WTC11 (cell line): Measurements from ENCODE around the gene OXSR1. TPM values are rescaled to one million over a fixed set of nuclear protein-coding genes. Genes with fewer than 3 reads are reported as not detected.
"Not testable (repeated sequence)": the region's sequence is repeated elsewhere in the genome, so short reads cannot be mapped to it uniquely, and the experiment has no call there.

Experiments
- ATAC-seq: fragments of 200-7000 bp; cut with Tn5 transposase; 2 replicates; pipeline ENCODE4 v1.10.0; 2021; ENCODE audit warnings: mild to moderate bottlenecking, moderate library complexity
- CTCF ChIA-PET: fragments of 300-600 bp; sonication (Branson Sonifier 250); formaldehyde crosslinking; loops from one replicate; lab custom pipeline; 2021; ENCODE audit warnings: antibody characterized with exemption; lab: Charles Lee
- POLR2A ChIA-PET: fragments of 350-600 bp; sonication (Branson Sonifier 250); formaldehyde crosslinking; loops from one replicate; lab custom pipeline; 2021; ENCODE audit warnings: antibody characterized with exemption; lab: Charles Lee
- DNase-seq: peaks from one replicate; pipeline ENCODE4 v3.0.0; 2021; ENCODE audit warnings: low spot score
- H3K27ac Mint-ChIP-seq: 2 replicates; pipeline ENCODE4 v1.8.0; 2021; ENCODE audit warnings: mixed read lengths
- H3K27me3 Mint-ChIP-seq: 2 replicates; pipeline ENCODE4 v1.8.0; 2021; ENCODE audit warnings: low read depth, mild to moderate bottlenecking, moderate library complexity, mixed read lengths
- H3K36me3 Mint-ChIP-seq: 2 replicates; pipeline ENCODE4 v1.8.0; 2021; ENCODE audit warnings: mixed read lengths
- H3K4me1 Mint-ChIP-seq: 2 replicates; pipeline ENCODE4 v1.8.0; 2022; ENCODE audit warnings: mixed read lengths
- H3K4me3 Mint-ChIP-seq: 2 replicates; pipeline ENCODE4 v1.8.0; 2021; ENCODE audit warnings: mild to moderate bottlenecking, moderate library complexity, mixed read lengths
- H3K9me3 Mint-ChIP-seq: 2 replicates; pipeline ENCODE4 v1.8.0; 2021; ENCODE audit warnings: mixed read lengths
- AR ChIP-seq: fragments of 250-450 bp; sonication (Bioruptor Pico); IDR thresholded peaks from 2 replicates; pipeline ENCODE4 v1.9.0; 2021; ENCODE audit warnings: mild to moderate bottlenecking
- ATF2 ChIP-seq: sonication (generic); formaldehyde crosslinking; IDR thresholded peaks from 2 replicates; pipeline ENCODE4 v1.8.1; 2022; ENCODE audit warnings: low read depth, missing genetic modification reagents, borderline replicate concordance
- ATF3 ChIP-seq: sonication (generic); formaldehyde crosslinking; conservative IDR thresholded peaks from 2 replicates; pipeline ENCODE4 v1.8.1; 2022; ENCODE audit warnings: mild to moderate bottlenecking, missing genetic modification reagents
- ERG ChIP-seq: fragments of 250-450 bp; sonication (Bioruptor Pico); IDR thresholded peaks from 2 replicates; pipeline ENCODE4 v1.8.0; 2021; ENCODE audit warnings: mild to moderate bottlenecking
- FOXJ3 ChIP-seq: sonication (generic); formaldehyde crosslinking; IDR thresholded peaks from 2 replicates; pipeline ENCODE4 v1.9.0; 2021; ENCODE audit warnings: missing genetic modification reagents, mild to moderate bottlenecking, borderline replicate concordance
- FOXK1 ChIP-seq: sonication (generic); formaldehyde crosslinking; IDR thresholded peaks from 2 replicates; pipeline ENCODE4 v1.8.0; 2022; ENCODE audit warnings: mild to moderate bottlenecking, moderate library complexity, missing genetic modification reagents
- JAZF1 ChIP-seq: fragments of 250-450 bp; sonication (Bioruptor Pico); IDR thresholded peaks from 2 replicates; pipeline ENCODE4 v1.9.0; 2021; ENCODE audit warnings: moderate library complexity, mild to moderate bottlenecking, inconsistent platforms
- MXD4 ChIP-seq: fragments of 250-450 bp; sonication (Bioruptor Pico); IDR thresholded peaks from 2 replicates; pipeline ENCODE4 v1.8.0; 2021; ENCODE audit warnings: mild to moderate bottlenecking, moderate library complexity, borderline replicate concordance
- MYBL2 ChIP-seq: sonication (generic); formaldehyde crosslinking; IDR thresholded peaks from 2 replicates; pipeline ENCODE4 v1.8.1; 2023; ENCODE audit warnings: mild to moderate bottlenecking, moderate library complexity, missing genetic modification reagents
- NFE2L1 ChIP-seq: sonication (generic); formaldehyde crosslinking; IDR thresholded peaks from 2 replicates; pipeline ENCODE4 v1.8.1; 2023; ENCODE audit warnings: missing genetic modification reagents
- NFYB ChIP-seq: sonication (generic); formaldehyde crosslinking; conservative IDR thresholded peaks from 2 replicates; pipeline ENCODE4 v1.8.0; 2022; ENCODE audit warnings: low read depth, missing genetic modification reagents
- NR1H2 ChIP-seq: sonication (generic); formaldehyde crosslinking; IDR thresholded peaks from 2 replicates; pipeline ENCODE4 v1.9.0; 2021; ENCODE audit warnings: mild to moderate bottlenecking, moderate library complexity, missing genetic modification reagents
- NR2C2 ChIP-seq: sonication (generic); formaldehyde crosslinking; IDR thresholded peaks from 2 replicates; pipeline ENCODE4 v1.8.0; 2022; ENCODE audit warnings: mild to moderate bottlenecking, missing genetic modification reagents
- SOX15 ChIP-seq: fragments of 250-450 bp; sonication (Bioruptor Pico); IDR thresholded peaks from 2 replicates; pipeline ENCODE4 v1.9.0; 2021; ENCODE audit warnings: mild to moderate bottlenecking
- USF1 ChIP-seq: sonication (generic); formaldehyde crosslinking; IDR thresholded peaks from 2 replicates; pipeline ENCODE4 v1.8.0; 2022; ENCODE audit warnings: mild to moderate bottlenecking, missing genetic modification reagents
- ZNF121 ChIP-seq: sonication (generic); formaldehyde crosslinking; IDR thresholded peaks from 2 replicates; pipeline ENCODE4 v1.8.0; 2023; ENCODE audit warnings: missing genetic modification reagents
- ZNF219 ChIP-seq: sonication (generic); formaldehyde crosslinking; IDR thresholded peaks from 2 replicates; pipeline ENCODE4 v1.8.0; 2023; ENCODE audit warnings: missing genetic modification reagents, mild to moderate bottlenecking, borderline replicate concordance
- ZNF232 ChIP-seq: sonication (generic); formaldehyde crosslinking; IDR thresholded peaks from 2 replicates; pipeline ENCODE4 v1.8.0; 2022; ENCODE audit warnings: mild to moderate bottlenecking, missing genetic modification reagents
- total RNA-seq: library from RNA; stranded (reverse); gene quantifications from 3 replicates; pipeline ENCODE4 v1.2.3, GENCODE V29; 2021
- TF ChIP-seq, protein P1 (sequence below): sonication (generic); formaldehyde crosslinking; IDR thresholded peaks from 2 replicates; pipeline ENCODE4 v1.8.1; 2022; ENCODE audit warnings: mild to moderate bottlenecking, missing genetic modification reagents, moderate library complexity, borderline replicate concordance

Gene OXSR1
- total RNA-seq, 1 experiment from 2014 or later: 50.6 TPM

DNA sequence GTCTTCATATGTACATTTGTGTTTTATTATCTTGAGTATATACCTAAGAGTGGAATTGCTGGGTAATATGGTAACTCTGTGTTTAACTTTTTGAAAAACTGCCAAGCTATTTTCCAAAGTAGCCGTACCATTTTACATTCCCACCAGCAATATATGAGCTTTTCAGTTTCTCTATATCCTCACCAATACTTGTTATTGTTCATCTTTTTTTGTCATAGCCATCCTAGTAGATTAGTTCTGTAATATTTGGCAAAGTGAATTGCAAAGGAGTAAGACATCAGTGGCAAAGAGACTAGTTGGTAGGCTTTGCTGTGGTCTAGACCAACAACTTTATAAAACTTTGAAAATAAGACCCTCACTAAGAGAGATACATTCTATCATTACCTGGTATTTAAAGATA lies 21.4 kb downstream of the OXSR1 start:
- CTCF ChIA-PET: no interaction called here
- Mint-ChIP-seq H3K4me3 (no peak overlapping the region), H3K27ac (no peak overlapping the region), H3K9me3 (peaks cover 3% of the 10 kb centered on the region; the same call in 1 of the 2 replicates), H3K36me3 (peaks cover 25% of the 10 kb centered on the region), H3K27me3 (no peaks in the 10 kb centered on the region), H3K4me1 (no peaks in the 10 kb centered on the region)
- POLR2A ChIA-PET: no interaction called here
- TF ChIP-seq ZNF232 (CRISPR knock-in tag) (no peak), ERG (CRISPR knock-in tag) (no peak), NFYB (CRISPR knock-in tag) (no peak), JAZF1 (CRISPR knock-in tag) (no peak), NFE2L1 (CRISPR knock-in tag) (no peak), ATF2 (no peak), MYBL2 (CRISPR knock-in tag) (no peak), USF1 (CRISPR knock-in tag) (no peak)
- TF ChIP-seq, protein P1, sequence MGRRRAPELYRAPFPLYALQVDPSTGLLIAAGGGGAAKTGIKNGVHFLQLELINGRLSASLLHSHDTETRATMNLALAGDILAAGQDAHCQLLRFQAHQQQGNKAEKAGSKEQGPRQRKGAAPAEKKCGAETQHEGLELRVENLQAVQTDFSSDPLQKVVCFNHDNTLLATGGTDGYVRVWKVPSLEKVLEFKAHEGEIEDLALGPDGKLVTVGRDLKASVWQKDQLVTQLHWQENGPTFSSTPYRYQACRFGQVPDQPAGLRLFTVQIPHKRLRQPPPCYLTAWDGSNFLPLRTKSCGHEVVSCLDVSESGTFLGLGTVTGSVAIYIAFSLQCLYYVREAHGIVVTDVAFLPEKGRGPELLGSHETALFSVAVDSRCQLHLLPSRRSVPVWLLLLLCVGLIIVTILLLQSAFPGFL: no peak
- no peak for DNase-seq
- no peak for ATAC-seq

DNA sequence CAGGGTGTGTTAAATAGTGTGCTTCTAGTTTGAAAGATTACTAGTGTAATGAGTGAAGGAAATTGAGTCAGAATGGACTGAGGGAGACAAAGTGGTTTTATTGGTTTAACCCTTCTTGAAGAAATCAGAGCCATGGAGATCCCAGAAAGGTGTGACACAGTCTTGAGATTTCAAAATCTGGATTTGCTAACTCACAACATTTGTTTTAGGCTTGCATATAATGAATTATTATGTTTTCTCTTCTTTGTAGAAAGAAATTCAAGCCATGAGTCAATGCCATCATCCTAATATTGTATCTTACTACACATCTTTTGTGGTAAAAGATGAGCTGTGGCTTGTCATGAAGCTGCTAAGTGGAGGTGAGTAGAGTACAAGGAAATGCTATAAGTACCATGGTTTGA lies 25.1 kb downstream of the OXSR1 start:
- POLR2A ChIA-PET: no interaction called here
- ATAC-seq (no peak), DNase-seq (no peak)
- Mint-ChIP-seq H3K27me3 (no peaks in the 10 kb centered on the region), H3K4me3 (no peak overlapping the region), H3K9me3 (peaks cover 3% of the 10 kb centered on the region; the same call in 1 of the 2 replicates), H3K4me1 (no peaks in the 10 kb centered on the region), H3K36me3 (peaks cover 26% of the 10 kb centered on the region), H3K27ac (no peak overlapping the region)
- CTCF ChIA-PET: no interaction called here
- no peak for TF ChIP-seq MXD4

DNA sequence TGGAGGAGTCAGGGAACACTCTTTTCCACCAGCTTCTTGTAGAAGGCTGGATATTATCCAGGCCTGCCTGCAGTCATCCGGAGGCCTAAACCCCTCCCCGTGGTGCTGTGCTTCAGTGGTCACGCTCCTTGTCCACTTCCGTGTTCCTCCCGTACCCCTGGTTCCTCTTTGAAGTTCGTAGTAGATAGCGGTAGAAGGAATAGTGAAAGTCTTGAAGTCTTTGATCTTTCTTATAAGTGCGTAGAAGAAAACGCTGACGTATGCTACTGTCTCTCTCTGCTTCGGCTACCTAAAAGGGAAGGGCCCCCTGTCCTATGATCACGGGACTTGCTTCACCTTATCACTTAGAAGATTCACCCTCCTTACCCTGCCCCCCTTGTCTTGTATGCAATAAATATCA lies 37.6 kb downstream of the OXSR1 start:
- Mint-ChIP-seq H3K36me3 (peaks cover 21% of the 10 kb centered on the region), H3K4me1 (peaks cover 12% of the 10 kb centered on the region)
- ATAC-seq, CTCF ChIA-PET, H3K9me3 Mint-ChIP-seq, H3K27ac Mint-ChIP-seq, DNase-seq, POLR2A ChIA-PET, H3K4me3 Mint-ChIP-seq, H3K27me3 Mint-ChIP-seq: not testable (repeated sequence)

- no peak for TF ChIP-seq AR
- no peak for TF ChIP-seq SOX15 (CRISPR knock-in tag)
- TF ChIP-seq ATF3 (CRISPR knock-in tag): no peak
- TF ChIP-seq ZNF121 (CRISPR knock-in tag): no peak
- TF ChIP-seq ZNF219 (CRISPR knock-in tag): no peak
- no peak for TF ChIP-seq NR2C2 (CRISPR knock-in tag)
- TF ChIP-seq, protein P1: no peak
- no peak for TF ChIP-seq NR1H2 (CRISPR knock-in tag)
- no peak for TF ChIP-seq FOXK1 (CRISPR knock-in tag)
- TF ChIP-seq FOXJ3 (CRISPR knock-in tag): no peak
- ChIA-PET CTCF (interaction anchor here (1.4 kb wide), 1 partner anchor 95 kb away, joined by 6 read pairs; no protein-coding TSS in a partner anchor), POLR2A (no interaction called here)
- ATAC-seq (no peak), DNase-seq (no peak)
- Mint-ChIP-seq H3K4me3 (no peak overlapping the region), H3K9me3 (no peaks in the 10 kb centered on the region), H3K4me1 (peaks cover 9% of the 10 kb centered on the region; the same call in 1 of the 2 replicates), H3K36me3 (peaks cover 23% of the 10 kb centered on the region), H3K27ac (no peak overlapping the region), H3K27me3 (no peaks in the 10 kb centered on the region)
Measured at GRCh38 chr3:38203690-38204089, 38.4 kb downstream of the OXSR1 start.
